HG03432 (cell line): Measurements from ENCODE around the gene ZNF839.
"Not testable (repeated sequence)": the region's sequence is repeated elsewhere in the genome, so short reads cannot be mapped to it uniquely, and the experiment has no call there.

ENCODE experiments used
- ATAC-seq: cut with Tn5 transposase; IDR thresholded peaks from one replicate; pipeline ENCODE4 v1.9.1; 2021; ENCODE audit warnings: mild to moderate bottlenecking, moderate library complexity; ENCODE audit not compliant: unreplicated experiment

The ZNF839 gene

DNA sequence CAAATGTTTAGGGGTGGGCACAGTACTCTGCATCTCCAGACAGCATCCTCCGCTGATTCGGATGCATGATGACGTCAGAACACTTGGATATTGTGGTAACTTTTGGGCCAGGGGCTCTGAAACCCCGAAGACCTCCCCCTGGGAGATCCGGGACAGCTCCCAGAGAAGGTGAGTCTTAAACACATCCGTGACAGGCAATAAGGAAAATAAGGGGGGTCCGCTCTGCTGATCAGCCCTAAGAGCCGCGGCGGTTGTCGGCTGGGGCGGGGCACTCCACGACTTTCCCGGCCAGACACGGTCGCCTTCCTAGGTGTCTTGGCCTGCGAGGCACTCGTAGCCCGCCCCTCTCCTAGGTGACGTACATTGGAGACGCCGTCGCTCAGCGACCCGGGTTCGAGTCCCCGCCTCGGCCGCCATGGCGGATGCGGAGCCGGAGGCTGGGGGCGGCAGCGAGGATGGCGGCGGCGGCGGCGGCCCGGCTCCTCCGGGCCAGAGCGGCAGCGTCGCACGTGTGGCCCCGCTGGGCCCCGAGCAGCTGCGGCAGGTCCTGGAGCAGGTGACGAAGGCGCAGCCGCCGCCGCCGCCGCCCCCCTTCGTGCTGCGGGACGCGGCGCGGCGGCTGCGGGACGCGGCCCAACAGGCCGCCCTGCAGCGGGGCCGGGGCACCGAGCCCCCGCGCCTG, at the start of gene ZNF839:
TSS of gene ZNF839 (plus strand) at position 396 of the 682 bp plus-strand sequence. CDS start at position 416, 20 bp downstream.
- peak; percentile 61 for ATAC-seq

DNA sequence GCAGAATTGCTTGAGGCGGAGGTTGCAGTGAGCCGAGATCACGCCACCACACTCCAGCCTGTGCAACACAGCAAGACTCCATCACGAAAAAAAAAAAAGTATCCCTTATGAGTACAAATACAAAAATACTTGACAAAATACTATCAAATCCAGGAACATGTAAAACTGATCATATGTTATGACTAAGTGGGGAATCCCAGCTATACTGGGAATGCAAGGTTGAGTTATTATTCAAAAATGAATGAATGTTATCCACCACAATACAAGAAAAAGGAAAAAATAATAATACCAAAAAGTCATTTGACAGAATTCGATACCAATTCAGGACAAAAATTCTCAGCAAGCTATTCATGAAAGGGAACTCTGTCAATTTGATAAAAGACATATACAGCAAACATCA, 47.2 kb upstream of the ZNF839 start:
- ATAC-seq, result no peak

DNA sequence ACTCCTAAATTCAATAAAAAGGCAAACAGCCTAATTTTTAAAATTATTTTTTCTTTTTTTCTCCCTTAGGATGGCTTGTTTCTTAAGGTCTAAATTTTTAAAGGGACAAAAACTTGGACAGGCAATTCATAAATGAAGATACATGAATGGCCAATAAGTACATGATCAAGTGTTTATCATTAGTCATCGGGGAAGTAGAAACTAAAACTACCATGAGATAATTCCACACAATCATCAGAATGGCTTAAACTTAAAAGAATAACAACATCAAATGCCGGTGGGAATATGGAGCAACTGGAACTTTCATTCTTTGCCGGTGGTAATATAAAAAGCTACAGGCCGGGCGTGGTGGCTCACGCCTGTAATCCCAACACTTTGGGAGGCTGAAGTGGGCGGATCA, 43.7 kb upstream of the ZNF839 start:
- ATAC-seq, result no peak

DNA sequence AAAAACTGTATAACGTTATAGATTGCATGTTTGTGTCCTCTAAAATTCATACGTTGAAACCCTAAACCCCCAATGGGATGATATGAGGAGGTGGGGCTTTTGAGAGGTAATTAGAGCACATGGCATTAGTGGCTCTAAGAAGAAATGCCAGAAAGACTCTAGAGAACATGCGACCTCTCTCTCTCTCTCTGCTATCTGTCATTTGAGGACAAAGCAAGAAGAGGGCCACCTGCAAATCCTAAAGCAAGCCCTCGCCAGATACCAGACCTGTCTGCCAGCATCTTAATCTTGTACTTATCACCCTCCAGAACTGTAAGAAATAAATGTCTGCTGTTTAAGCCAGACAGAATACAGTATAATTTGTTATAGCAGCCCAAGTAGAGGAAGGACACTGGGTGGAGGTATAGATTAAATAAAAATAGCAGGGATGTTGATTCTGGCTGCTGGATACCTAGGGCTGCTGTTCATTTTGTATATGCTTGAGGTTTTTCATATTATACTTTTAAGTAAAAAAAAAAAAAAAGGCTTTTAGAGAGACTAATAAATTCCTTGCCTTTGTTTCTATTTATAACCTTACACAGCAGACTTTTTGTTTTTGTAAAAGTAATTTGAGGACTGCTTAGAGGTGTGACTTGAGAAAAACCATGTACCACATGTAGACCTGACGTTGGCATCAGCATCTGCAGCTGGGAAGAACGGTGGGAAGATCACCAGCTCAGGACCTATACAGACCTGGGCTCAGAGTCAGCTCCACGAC, 41.5 kb upstream of the ZNF839 start:
- ATAC-seq, result no peak

DNA sequence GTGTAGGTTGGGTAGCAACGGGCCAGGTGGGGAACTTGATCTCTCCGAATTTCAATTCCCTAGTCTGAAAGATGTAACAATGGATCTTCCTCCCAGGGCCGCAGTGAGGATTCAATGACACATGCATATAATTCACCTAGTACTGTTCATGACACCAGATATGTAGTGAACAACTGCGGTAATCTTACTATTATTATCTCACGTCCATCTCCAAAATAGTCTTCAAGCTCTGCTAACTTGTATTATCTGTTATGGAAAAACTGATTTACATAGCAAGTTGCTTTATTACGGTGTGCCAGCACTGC, 41.0 kb upstream of the ZNF839 start:
- no peak for ATAC-seq

DNA sequence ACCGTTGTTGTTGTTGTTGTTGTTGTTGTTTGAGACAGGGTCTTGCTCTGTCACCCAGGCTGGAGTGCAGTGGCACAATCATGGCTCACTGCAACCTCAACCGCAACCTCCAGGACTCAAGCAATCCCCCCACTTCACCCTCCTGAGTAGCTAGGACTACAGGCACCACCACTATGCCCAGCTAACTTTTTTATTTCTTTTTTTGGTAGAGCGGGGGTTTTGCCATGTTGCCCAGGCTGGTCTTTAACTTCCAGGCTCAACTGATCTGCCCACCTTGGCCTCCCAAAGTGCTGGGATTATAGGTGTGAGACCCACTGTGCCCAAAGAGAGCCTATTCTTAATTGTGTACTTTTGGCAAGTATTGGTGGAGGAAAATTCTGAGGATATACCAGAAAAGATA, 40.3 kb upstream of the ZNF839 start:
- ATAC-seq, result no peak

DNA sequence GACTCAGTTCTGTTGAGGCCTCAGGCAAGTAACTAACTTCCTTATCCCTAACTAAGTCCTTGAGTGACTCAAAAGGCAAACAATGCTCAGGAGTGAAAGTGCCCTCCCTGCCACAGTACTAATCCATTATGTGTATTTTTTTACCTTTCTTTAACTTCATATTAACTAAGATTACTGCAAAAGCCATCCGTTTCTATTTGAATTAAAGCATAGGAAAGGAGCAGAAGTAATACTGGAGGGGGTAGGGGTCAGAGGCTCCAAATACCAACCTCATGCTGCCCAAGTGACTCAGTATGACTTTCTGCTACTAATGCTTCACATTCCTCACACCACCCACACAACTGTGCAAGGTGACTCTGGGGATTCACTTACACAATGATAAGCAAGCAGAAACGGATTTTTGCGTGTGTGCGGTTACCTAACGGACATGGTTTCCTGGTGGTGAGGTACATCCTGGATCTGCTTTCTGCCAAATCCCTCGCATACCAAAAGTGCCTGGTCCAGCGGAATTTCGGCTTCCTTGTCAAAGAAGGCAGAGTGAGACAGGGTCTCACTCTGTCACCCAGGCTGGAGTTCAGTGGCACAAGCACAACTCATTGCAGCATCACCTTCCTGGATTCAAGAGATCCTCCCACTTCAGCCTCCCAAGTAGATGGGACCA, 39.7 kb upstream of the ZNF839 start:
- no peak for ATAC-seq

DNA sequence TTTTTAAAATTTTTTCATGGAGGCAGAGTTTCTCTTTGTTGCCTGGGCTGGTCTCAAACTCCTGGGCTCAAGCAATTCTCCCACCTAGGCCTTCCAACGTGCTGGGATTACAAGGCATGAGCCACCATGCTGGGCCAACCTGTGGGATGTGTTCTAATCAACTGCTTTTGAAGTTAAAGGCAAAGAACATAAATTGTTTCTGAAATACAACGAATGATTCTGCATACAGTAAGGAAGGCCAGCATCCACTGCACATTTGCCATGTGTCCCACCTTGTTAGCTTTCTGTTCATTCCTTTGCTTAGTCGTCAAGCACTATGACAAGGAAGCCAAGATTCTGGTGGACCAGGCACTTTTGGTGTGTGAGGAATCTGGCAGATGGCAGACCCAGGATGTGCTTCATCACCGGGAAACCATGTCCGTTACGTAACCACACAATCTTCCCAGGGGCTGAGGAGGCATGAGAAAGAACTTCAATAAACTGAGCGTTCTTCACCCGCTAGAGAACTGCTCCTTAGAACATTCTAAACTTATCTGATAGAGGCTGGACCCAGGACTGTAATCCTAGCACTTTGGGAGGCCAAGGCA, 39.1 kb upstream of the ZNF839 start:
- ATAC-seq, result no peak

DNA sequence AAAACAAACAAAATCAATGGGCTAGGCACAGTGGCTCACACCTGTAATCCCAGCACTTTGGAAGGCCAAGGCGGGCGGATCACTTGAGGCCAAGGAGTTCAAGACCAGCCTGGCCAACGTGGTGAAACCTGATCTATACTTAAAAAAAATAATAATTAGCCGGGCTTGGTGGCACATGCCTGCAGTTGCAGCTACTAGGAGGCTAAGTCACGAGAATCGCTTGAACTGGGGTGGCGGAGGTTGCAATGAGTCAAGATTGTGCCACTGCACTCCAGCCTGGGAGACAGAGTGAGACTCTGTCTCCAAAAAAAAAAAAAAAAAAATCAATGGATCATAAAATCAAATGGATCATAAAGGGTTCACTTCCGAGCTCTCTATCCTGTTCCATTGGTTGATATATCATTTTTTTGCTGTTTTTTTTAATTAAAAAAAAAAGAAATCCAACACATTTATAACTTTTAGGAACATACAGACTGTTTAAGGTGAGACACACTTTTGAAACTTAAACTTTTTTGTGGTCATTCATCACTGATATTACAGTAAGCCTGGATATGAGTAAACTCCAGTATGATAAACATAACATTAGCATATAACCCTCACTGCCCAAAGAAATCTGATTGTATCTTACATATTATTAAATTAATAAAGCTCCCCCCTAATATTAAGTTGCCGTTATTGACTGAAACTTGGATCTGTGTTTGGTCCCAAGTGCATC, 36.6 kb upstream of the ZNF839 start:
- no peak for ATAC-seq

DNA sequence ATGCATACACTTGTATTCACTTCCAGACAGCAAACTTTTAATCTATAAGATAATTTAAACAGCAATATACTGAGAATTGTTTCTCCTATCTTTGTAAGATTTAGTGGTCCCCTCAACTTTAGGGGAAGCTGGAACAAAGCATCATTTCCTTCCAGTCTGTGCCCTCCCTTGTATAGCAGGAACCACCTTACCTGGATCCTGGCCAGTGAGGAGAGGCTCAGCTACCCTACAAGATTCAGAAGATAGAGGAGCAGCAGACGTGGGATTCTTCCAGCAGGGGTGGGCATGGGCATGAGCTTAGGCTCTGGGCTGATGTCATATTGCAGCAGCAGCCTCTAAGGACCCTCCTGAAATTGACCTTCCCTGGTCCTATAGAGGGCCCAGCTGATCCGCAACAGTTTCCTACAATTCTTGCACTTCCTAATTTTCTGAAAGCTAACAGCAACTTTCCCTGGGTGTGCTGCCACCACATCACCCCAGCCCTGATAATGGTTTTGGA, 35.9 kb upstream of the ZNF839 start:
- ATAC-seq, result no peak

DNA sequence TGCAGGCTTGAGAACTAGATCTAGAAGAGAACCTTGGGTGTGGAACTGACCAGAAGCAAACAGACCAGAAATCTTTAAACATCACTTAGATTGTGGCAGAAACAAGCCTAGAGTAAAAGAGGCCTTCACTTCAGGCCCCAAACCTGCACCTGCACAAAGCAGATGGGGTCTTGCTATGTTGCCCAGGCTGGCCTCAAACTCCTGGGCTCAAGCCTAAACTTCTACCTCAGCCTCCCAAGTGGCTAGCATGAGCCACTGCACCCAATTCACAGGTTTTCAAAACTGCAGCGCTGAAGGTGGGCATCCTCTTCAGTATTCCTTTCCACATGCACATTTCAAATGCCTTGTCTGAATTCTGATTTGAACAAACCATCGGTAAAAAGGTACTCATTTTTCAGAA, 34.4 kb upstream of the ZNF839 start:
- no peak for ATAC-seq

DNA sequence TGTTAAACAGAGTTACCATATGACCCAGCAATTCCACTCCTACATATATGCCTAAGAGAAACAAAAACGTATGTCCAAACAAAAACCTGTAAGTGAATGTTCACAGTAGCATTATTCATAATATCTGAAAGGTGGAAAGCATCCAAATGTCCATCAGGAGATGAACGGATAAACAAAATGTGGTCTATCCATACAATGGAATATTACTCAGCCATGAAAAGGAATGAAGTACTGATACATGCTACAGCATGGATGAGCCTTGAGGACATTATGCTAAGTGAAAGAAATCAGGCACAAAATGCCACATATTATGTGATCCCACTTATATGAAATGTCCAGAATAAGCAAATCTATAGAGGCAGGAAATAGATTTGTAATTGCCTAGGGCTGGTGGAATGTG, 31.4 kb upstream of the ZNF839 start:
- ATAC-seq, result no peak

DNA sequence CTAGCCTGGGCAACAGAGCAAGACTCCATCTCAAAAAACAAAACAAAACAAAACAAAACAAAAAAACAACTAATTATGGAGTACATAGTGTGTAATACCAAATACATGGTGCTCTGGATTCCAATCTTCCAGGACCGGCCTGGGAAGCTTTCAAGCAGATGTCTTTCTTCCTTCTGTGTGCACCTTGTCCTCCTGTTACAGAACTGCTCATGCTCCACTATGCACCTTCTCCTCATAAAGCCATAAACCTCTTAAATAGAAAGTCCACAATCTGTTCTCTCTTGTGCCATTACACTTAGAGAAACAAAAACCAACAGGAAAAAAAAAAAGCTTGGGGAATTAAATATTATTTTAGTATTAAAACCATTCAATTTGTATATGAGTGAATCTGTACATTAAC, 27.1 kb upstream of the ZNF839 start:
- no peak for ATAC-seq

DNA sequence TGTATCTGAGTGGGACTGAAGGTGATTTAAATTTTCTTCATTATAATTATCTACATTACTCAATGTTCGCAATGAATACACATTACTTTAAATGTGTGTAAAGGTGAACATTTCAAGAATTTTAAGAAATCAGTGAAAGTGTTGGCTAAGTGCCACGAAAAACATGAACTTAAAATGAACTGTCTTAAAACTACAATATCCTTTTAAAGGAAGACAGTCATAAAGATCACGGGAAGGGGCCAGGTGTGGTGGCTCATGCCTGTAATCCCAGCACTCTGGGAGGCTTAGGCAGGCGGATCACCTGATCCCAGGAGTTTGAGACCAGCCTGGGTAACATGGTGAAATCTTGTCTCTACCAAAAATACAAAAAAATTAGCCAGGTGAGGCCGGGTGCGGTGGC, 25.8 kb upstream of the ZNF839 start:
- ATAC-seq, result no peak

DNA sequence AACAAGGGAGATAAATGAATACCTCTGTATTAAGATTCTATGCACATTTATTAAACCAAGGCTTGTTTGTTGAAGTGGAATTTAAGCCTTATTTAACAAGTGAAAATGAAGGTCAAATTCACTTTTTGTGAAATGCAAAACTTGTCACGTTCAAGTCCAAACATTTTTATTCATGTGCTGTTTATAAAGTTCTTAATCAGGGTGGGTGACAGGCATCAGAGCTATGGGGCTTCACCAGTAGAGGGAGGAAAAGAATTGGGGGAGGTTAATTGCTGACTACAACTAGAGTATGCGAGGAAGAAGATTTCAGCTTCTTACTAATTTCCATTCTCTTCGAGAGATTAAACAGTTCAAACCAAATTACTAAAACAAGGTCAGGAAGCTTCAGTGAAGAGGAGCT, 24.3 kb upstream of the ZNF839 start:
- ATAC-seq, result no peak

DNA sequence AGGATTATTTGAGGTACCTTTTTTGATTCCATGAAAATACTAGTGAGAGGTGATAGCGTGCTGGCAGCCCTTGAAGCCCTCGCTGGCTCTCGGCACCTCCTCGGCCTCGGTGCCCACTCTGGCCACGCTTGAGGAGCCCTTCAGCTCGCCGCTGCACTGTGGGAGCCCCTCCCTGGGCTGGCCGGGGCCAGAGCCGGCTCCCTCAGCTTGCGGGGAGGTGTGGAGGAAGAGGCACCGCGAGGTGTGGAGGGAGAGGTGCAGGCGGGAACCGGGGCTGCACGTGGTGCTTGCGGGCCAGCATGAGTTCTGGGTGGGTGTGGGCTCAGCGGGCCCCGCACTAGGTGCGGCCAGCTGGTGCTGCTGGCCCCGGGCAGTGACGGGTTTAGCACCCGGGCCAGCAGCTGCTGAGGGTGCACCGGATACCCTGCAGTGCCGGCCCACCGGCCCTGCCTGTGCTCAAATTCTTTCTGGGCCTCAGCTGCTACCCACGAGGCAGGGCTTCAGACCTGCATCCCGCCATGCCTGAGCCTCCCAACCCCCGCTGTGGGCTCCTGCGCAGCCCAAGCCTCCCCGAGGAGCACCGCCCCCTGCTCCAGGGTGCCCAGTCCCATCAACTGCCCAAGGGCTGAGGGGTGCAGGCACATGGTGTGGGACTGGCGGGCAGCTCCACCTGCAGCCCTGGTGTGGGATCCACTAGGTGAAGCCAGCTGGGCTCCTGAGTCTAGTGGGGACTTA, 21.9 kb upstream of the ZNF839 start:
- ATAC-seq, result no peak

DNA sequence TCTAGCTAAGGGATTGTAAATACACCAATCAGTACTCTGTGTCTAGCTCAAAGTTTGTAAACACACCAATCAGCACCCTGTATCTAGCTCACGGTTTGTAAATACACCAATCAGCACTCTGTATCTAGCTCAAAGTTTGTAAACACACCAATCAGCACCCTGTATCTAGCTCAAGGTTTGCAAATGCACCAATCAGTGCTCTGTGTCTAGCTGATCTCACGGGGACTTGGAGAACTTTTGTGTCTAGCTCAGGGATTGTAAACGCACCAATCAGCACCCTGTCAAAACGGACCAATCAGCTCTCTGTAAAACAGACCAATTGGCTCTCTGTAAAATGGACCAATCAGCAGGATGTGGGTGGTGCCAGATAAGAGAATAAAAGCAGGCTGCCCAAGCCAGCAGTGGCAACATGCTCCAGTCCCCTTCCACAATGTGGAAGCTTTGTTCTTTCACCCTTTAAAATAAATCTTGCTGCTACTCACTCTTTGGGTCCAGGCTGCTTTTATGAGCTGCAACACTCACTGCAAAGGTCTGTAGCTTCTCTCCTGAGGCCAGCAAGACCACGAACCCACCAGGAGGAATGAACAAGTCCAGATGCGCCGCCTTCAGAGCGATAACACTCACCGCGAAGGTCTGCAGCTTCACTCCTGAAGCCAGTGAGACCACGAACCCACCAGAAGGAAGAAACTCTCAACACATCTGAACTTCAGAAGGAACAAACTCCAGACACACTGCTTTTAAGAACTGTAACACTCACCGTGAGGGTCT, 21.1 kb upstream of the ZNF839 start:
- not testable (repeated sequence) for ATAC-seq

DNA sequence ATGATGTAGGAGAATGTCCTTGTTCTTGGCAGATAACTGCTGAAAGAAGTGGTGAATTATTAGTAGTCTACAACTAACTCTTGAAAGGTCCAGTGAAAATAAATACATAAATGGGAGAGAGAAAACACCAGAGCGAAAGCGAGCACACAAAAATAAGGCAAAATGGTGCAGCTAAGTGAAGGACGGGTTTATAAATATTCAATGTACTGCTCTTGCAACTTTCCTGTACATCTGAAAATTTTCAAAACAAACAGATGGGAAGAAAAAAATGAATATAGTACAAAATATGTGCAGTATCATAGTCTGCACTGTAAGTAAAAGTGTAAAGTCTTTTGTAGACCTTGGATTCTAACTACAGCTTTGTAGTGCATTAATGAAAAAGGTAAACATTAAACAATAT, 15.9 kb upstream of the ZNF839 start:
- no peak for ATAC-seq

DNA sequence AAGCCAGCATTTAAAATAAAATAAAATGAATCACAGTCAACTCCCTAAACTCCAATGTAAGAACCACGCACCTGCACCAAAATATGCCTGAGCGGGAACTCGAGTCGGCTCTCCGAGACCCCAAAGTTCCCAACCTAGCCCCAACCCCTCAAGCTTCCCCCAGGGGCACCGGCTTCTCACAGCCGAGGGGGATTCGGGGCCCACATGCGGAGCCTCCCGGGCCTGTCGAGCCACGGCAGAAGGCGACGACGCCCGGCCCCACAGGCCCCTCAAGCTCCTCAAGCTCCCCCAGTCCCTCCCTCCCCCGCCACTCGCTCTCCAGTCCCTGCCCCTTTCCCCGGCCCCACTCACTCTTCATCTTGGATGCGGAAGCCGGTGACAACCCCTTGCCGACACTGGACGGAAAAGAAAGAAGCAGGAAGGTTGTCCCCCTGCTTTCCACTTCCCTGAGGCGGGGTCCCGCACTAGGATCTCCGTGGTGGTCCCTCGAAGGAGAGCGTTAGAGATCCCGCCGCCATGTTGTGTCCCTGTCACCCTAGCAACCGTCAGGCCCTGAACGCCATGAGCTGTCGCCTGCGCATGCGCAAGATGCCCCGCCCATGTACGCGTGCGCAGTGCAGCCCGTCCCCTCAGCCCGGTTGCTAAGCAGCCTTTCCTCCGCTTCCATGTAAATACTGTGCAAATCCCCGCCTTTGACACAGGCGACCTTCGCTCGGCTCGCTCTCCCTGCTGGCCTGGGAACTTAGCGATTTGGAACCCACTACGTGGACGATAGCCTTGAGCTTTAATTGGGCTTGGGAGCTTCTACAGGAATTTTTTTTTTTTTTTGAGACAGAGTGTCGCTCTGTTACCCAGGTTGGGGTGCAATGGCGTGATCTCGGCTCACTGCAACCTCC, 14.7 kb upstream of the ZNF839 start, which contains the start of gene MOK:
TSS of gene MOK (minus strand) at position 554 of the 896 bp plus-strand sequence. CDS start at position 358, 196 bp downstream.
- peak; percentile 95 for ATAC-seq
